Muscle of arm (tissue), 12 donors: Measurements from ENCODE around the gene CD58. TPM values are rescaled to one million over a fixed set of nuclear protein-coding genes. Genes with fewer than 3 reads are reported as not detected.
"Not testable (repeated sequence)": the region's sequence is repeated elsewhere in the genome, so short reads cannot be mapped to it uniquely, and the experiment has no call there.

Experiments
- DNase-seq: peaks from one replicate; pipeline ENCODE4 v3.0.0-alpha.2; 2013
- polyA plus RNA-seq, 12 donors: library from polyadenylated mRNA; unstranded; fragments of 120-200 nt; gene quantifications; one replicate each; pipeline ENCODE4 v1.2.1, GENCODE V29; 2013; ENCODE audit not compliant: insufficient read length in 12 of 12

Gene CD58
- polyA plus RNA-seq, 12 donors = 10.5 to 19.0 (median 15.0) TPM; not detected in 1

GRCh38 chr1:116572771-116573430, 2.1 kb upstream of the CD58 start:
- DNase-seq = no peak

- DNase-seq = no peak
These were observed 1.3 kb upstream of the CD58 start for GRCh38 chr1:116572099-116572498.

GRCh38 chr1:116571215-116571919, 541 bp upstream of the CD58 start:
- DNase-seq = no peak

GRCh38 chr1:116569776-116570357, 959 bp downstream of the CD58 start:
- peak; percentile 26 for DNase-seq

GRCh38 chr1:116569381-116569670, 1.5 kb downstream of the CD58 start:
- no peak for DNase-seq

- no peak for DNase-seq
These were observed 2.0 kb downstream of the CD58 start for GRCh38 chr1:116568662-116569380.

GRCh38 chr1:116567790-116568661, 2.8 kb downstream of the CD58 start:
- no peak for DNase-seq

- DNase-seq = no peak
These were observed 5.6 kb downstream of the CD58 start for GRCh38 chr1:116565222-116565621.

GRCh38 chr1:116564426-116564825, 6.4 kb downstream of the CD58 start:
- DNase-seq = no peak

GRCh38 chr1:116562465-116562864, 8.4 kb downstream of the CD58 start:
- DNase-seq = not testable (repeated sequence)

GRCh38 chr1:116561563-116561962, 9.3 kb downstream of the CD58 start:
- no peak for DNase-seq

- DNase-seq = no peak
These were observed 9.9 kb downstream of the CD58 start for GRCh38 chr1:116560704-116561490.

- no peak for DNase-seq
These were observed 11.5 kb downstream of the CD58 start for GRCh38 chr1:116559304-116559761.

- DNase-seq = no peak
These were observed 12.3 kb downstream of the CD58 start for GRCh38 chr1:116558571-116558970.

- no peak for DNase-seq
These were observed 12.7 kb downstream of the CD58 start for GRCh38 chr1:116558140-116558549.

- DNase-seq = no peak
These were observed 13.4 kb downstream of the CD58 start for GRCh38 chr1:116557323-116557878.

GRCh38 chr1:116556289-116557006, 14.4 kb downstream of the CD58 start:
- no peak for DNase-seq

- no peak for DNase-seq
These were observed 15.9 kb downstream of the CD58 start for GRCh38 chr1:116554924-116555323.

GRCh38 chr1:116553386-116554115, 17.3 kb downstream of the CD58 start:
- no peak for DNase-seq
